Astrocyte of the spinal cord (primary cell): ENCODE results near the gene NIFK.

Experiments
- DNase-seq: peaks from one replicate; pipeline ENCODE4 v3.0.0; 2011; ENCODE audit warnings: low read depth, low spot score
- H3K4me3 ChIP-seq: 2 replicates; pipeline ENCODE4 v1.5.1; 2011; ENCODE audit warnings: low read depth, mild to moderate bottlenecking, low read length, moderate library complexity
- in situ Hi-C: cut with HindIII; loops from 2 replicates; pipeline ENCODE4 v1.10.0; 2017; ENCODE audit warnings: low sequenced_read_pairs
- TF ChIP-seq, protein P1 (sequence below): IDR thresholded peaks from 2 replicates; pipeline ENCODE4 v1.5.1; 2012; ENCODE audit warnings: low read depth, mild to moderate bottlenecking, low read length, inconsistent platforms

The NIFK gene

DNA sequence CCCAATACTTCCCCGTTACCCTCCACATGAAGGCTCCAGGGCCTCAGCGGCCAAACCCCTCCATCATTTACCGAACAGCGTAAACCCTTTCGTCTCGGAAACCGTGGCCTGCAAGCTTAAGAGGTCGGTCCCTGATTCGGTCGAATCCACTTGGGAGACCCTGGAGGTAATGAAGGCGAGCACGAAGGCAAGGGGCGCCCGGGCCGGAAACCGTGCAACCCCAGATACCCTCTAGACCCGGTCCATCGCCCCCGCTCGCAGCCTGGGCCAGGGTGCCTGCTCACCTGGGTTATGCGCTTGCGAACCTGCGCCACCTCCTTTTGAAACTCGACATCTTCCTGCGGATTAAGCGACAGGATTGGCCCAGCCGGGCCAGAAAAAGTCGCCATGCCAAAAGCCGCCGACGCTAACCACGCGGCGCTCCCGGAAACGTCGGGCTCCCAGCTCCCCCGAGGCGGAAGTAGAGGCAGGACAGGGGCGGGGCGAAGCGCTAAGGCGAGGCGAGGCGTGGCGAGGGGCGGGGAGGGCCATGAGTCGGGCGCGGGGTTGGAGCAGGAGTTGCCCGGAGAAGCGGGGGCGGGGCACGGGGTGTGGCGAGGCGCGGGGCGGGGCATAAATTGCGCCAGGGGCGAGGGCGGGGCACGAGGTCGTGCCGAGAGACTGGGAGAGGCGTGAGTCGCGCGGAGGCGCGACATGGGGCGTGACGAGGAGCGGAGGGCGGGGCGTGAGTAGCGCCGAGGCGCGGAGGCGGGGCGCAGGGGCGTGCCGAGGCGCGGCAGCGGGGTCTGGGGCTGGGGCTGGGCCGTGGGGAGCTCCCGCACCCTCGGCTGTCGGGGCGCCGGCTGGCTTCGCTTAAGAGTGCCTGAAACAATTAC, at the start of gene NIFK:
Gene NIFK, minus strand, starts transcription at position 414 of the 875 bp plus-strand sequence. Its CDS starts 25 bp downstream, at position 389.
- in situ Hi-C loops = no loop called here
- peak within 1 kb of the TSS; percentile 100 for H3K4me3 ChIP-seq
- TF ChIP-seq, protein P1, sequence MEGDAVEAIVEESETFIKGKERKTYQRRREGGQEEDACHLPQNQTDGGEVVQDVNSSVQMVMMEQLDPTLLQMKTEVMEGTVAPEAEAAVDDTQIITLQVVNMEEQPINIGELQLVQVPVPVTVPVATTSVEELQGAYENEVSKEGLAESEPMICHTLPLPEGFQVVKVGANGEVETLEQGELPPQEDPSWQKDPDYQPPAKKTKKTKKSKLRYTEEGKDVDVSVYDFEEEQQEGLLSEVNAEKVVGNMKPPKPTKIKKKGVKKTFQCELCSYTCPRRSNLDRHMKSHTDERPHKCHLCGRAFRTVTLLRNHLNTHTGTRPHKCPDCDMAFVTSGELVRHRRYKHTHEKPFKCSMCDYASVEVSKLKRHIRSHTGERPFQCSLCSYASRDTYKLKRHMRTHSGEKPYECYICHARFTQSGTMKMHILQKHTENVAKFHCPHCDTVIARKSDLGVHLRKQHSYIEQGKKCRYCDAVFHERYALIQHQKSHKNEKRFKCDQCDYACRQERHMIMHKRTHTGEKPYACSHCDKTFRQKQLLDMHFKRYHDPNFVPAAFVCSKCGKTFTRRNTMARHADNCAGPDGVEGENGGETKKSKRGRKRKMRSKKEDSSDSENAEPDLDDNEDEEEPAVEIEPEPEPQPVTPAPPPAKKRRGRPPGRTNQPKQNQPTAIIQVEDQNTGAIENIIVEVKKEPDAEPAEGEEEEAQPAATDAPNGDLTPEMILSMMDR = no peak
- peak; percentile 98 for DNase-seq

DNA sequence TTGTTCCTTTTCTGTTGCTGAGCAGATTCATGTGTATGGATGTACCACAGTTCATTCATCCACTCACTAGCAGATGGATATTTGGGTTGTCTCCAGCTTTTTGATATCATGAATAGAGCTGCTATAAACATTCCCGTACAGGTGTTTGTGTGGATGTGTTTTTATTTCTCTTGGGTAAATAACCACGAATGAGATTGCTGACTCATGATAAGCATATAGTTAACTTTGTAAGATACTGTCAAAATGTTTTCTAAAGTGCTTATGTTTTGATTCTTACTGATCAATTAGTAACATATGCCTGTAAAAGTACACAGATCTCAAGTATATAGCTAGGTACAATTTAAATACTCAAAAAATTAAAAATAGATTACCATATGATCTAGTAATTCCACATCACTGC, 46.5 kb upstream of the NIFK start:
- TF ChIP-seq, protein P1 = no peak
- DNase-seq = no peak
- in situ Hi-C loops = no loop called here
- H3K4me3 ChIP-seq = no peak overlapping the region

DNA sequence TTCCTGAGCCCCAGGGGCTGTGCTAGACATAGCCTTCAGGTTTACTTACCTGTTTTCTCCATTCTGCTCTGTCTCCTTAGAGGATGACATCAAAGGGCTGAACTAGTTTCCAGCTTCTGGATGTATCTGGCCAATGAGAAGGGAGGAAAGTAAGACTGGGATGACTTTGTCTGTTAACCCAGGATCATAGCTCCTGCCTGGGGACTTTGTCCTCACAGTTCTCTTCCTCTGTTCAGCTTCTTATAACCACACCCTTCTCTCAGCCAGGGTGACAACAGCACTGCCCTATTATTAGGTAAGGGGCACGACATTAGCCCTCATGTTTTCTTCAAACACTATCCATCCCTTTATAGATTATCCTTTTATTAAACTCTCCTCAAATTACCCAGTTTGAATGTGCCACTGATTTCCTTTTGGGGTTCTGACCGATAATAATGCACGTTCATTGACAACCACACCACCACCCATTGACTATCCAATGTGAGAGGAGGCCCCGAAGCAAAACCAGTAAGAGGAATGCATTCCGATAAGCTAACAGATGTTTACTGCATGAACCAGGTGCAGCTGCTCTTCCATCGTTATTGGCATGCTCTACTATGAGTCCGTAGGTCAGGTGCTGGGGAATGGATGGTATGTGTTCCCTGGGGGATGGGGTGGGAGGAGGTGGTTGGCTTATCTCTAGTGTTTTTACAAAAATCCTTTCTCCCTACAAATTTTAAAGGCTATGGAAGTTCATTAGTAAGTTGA, 42.2 kb upstream of the NIFK start:
- TF ChIP-seq, protein P1 = no peak
- no peak for DNase-seq
- H3K4me3 ChIP-seq = no peak overlapping the region
- in situ Hi-C loops = no loop called here

DNA sequence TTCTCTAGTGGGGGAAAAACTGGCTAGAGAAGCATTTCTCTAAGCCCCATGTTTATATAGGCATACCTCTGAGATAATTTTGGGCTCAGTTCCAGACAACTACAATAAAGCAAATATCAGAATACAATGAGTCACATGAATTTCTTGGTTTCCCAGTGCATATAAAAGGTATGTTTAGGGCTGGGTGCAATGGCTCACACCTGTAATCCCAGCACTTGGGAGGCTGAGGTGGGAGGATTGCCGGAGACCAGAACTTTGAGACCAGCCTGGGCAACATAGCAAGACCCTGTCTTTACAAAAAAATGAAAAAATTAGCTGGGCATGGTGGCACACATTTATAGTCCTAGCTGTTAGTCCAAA, 41.0 kb upstream of the NIFK start:
- peak; percentile 50 for DNase-seq
- TF ChIP-seq, protein P1 = no peak
- in situ Hi-C loops = no loop called here
- H3K4me3 ChIP-seq = no peak overlapping the region

DNA sequence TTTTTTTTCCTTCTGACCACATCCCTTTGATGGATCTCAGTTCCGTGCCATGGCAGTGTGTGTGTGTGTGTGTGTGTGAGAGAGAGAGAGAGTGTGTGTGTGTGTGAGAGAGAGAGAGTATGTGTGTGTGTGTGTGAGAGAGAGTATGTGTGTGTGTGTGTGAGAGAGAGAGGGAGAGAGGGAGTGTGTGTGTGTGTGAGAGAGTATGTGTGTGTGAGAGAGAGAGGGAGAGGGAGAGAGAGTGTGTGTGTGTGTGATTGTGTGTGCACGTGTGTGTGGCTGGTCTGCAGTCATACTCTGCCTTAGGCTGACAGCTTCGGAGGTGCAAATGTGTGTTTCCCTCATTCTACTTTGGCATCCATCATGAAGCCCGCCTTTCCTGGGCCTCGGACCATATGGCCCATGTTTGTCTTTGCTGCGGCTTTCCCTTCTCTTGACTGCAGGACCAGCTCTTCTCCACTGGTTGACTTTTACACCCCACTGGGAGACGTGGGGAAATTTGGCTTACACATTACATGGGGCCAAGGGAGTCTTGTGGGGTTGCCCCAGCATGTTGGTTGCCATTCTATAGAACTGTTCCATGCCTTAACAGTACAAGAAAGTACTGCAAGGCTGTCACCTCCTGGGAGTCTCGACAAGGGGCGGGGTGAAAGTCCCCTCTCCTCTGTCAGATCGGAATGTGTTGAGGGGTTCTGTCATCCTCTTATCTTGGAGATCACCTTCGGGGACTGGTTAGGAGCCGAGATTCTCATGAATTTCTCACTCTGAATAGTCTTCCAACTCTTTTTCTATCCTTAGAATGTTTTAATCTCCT, 40.4 kb upstream of the NIFK start:
- DNase-seq = no peak
- in situ Hi-C loops = no loop called here
- TF ChIP-seq, protein P1 = no peak
- H3K4me3 ChIP-seq = no peak overlapping the region

DNA sequence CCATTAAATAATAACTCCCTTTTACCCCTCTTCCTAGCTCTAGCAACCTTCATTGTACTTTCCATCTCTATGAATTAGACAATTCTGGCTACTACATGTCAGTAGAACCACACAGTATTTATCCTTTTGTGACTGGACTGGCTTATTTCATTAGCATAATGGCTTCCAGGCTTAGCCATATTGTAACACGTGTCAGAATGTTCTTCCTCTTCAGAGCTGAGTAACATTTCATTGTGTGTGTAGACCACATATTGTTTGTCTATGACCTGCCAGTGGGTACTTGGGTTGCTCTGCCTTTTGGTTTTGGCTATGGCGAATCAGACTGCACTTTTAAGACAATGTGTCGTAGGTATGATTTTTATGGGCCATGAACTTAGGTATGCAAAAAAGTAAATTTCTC, 39.7 kb upstream of the NIFK start:
- no peak for DNase-seq
- in situ Hi-C loops = no loop called here
- no peak overlapping the region for H3K4me3 ChIP-seq
- TF ChIP-seq, protein P1 = no peak
